GM19351 (cell line): Measurements from ENCODE around the gene FAM24A.
A peak's percentile ranks its signal among the peaks of the same experiment; 100 is the strongest.
"Not testable (repeated sequence)": the region's sequence is repeated elsewhere in the genome, so short reads cannot be mapped to it uniquely, and the experiment has no call there.

Source experiments
- ATAC-seq: cut with Tn5 transposase; IDR thresholded peaks from one replicate; pipeline ENCODE4 v1.9.1; 2021; ENCODE audit warnings: mild to moderate bottlenecking, moderate library complexity; ENCODE audit not compliant: unreplicated experiment

FAM24A gene, protein sequence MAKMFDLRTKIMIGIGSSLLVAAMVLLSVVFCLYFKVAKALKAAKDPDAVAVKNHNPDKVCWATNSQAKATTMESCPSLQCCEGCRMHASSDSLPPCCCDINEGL

GRCh38 chr10:122910310-122910709 lies at the start of gene FAM24A:
FAM24A (plus strand) TSS chr10:122910610; CDS start chr10:122911635, 1,025 bp downstream.
- no peak for ATAC-seq

DNA sequence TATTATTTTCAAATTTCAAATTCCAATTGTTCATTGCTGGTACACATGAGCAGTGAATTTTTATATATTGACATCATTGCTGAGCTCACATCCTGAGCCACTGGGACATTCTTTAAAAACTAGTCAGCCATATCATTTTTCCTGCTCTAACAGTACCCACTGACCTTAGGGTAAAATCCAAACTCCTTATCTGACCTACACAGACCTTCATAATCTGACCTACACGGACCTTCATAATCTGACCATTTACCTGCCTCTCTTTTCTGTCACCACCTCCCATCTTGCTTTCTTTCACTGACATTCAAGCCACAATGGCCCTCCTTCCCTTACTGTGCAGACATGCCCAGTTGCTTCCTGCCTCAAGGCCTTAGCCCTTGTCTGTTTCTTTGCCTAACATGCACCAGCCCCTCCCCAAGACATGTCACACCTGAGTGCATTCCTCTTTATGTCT lies 48.7 kb upstream of the FAM24A start:
- ATAC-seq, result no peak

- no peak for ATAC-seq
Measured at GRCh38 chr10:122863216-122864193, 46.9 kb upstream of the FAM24A start.

DNA sequence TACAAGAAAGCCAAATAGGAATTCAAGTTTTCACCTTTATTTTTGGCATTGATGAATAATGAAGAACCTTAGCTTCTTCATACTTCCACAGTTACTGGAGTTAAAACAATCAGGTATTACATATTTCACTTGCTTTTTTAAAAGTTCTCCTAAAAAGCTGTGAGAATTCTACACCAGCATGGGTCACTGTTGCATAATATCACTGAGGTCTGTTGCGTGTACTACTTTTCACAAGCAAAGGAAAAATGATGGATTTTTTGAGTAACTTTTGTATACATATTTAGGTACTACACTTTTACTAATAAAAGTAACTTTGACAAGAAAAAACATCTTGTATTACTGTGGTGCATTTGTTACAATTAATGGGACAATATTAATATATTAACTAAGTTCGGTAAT lies 46.2 kb upstream of the FAM24A start:
- ATAC-seq, result no peak

DNA sequence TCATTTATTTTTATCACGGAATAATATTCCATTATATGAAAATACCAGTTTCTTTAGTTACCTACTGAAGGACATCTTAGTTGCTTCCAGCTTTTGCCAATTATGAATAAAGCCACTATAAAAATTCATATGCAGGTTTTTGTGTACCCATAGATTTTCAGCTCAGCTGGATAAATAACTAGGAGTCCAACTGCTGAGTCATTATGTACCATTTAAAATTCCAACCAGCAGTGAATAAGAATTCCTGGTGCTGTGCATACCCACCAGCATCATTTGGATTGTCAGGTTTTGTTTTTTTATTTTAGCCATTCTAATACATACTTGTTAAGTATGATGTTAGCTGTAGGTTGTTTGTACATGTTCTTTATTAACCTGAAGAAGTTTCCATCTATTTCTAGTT lies 45.5 kb upstream of the FAM24A start:
- no peak for ATAC-seq

- ATAC-seq, result not testable (repeated sequence)
Measured at GRCh38 chr10:122866757-122867482, 43.5 kb upstream of the FAM24A start.

- not testable (repeated sequence) for ATAC-seq
Measured at GRCh38 chr10:122868768-122869167, 41.6 kb upstream of the FAM24A start.

- ATAC-seq, result not testable (repeated sequence)
Measured at GRCh38 chr10:122871947-122872346, 38.5 kb upstream of the FAM24A start.

DNA sequence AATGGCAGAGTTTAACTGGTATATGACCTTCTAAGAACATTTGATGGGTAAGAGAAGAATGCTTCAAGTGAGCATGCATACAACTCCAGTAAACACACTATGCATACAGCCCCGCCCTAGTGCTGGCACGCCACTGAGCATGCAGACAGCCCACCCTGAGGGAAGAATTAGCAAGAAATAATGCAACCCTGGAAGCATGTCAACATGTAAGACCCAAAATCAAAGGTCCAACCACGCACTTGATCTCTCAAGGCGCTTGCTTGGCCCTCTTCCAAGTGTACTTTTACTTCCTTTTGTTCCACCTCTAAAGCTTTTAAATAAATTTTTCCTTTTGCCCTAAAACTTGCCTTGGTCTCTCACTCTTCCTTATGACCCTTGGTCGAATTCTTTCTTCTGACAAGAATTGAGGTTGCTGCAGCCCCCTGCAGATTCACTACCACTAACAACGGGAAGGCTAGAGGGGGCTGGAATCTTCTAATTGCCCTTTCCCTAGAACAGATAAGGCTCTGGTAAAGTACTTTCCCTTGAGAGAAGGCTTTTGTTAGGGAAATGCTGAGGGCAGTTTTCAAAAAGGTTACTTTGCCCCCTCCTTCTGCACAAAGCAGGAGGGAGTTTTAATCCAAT lies 34.5 kb upstream of the FAM24A start:
- ATAC-seq, result no peak

- ATAC-seq, result no peak
Measured at GRCh38 chr10:122876467-122876855, 33.9 kb upstream of the FAM24A start.

GRCh38 chr10:122877264-122877663 lies 33.1 kb upstream of the FAM24A start:
- ATAC-seq, result no peak

- ATAC-seq, result no peak
Measured at GRCh38 chr10:122878799-122879338, 31.5 kb upstream of the FAM24A start.

- ATAC-seq, result peak; percentile 87
Measured at GRCh38 chr10:122879339-122880273, 30.8 kb upstream of the FAM24A start, which contains the start of gene FAM24B. FAM24B (minus strand) TSS chr10:122879581; CDS start chr10:122850515, 29,066 bp downstream.

DNA sequence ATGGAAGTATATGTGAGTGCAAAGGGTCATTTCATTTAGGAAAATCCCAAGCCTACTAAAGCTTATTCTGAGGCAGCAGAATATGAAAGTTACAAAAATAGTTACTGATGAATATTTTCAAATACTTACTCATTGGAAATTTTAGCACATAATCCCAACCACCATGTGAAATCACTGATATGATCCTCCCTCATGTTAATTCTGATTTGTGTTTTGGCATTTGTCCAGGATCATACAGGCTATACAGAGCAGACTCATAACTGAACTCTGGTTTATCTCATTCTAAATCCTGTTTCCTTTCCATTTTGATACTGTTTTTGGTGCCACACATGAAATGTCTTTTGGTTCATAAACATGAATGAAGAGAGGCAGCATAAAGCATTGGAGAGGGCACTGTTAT lies 27.6 kb upstream of the FAM24A start:
- no peak for ATAC-seq

DNA sequence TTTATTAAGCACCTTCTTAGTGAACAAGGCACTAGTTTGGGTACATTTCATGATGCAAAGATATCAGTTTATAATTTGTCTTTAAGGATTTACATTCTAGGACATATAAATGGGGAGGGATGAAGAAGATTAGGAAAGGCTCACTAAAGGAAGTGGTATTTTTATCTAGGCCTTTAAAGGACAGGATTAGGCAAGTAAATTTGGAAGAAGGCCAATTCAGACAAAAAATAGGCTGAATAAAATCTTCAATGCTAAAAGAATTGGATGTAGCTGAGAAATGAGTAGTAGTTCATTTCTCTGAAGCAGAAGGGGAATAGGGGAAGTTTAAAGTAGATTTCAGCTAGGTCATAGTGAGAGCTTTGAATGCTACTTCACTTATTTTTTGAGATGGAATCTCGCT lies 26.2 kb upstream of the FAM24A start:
- ATAC-seq, result no peak

DNA sequence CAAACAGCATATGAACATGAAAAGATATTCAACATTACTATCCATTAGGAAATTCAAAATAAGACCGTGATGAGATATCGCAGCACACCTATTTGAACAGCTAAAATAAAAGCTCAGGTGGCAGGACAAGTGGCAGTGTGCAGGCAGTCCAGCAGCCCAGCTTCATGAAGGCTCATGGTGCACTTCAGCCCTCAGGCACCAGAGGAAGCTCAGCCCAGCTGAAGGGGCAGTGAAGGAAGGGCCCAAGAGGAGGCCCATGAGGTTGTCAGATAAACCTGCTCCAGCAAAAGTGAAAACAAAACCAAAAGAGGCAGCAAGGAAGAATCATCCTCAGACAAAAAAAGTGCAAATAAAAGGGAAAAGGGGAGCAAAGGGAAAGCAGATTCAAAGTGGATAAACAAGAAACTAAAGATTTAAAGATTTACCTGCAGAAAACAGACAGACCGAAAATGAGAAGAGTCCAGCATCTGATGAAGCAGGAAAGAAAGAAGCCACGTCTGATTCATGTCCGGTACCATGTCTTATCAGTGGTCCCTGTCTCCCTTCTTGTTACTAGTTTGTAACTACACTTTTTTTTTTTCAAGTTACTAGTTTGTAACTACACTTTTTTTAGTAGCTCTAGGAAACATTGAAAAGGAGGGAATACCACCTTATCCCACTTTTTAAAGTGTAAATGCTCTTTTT lies 16.0 kb upstream of the FAM24A start:
- no peak for ATAC-seq

- ATAC-seq, result not testable (repeated sequence)
Measured at GRCh38 chr10:122903861-122904260, 6.5 kb upstream of the FAM24A start.

GRCh38 chr10:122911889-122912484 lies 1.6 kb downstream of the FAM24A start:
- peak; percentile 40 for ATAC-seq

GRCh38 chr10:122915700-122916099 lies 5.3 kb downstream of the FAM24A start:
- ATAC-seq, result no peak
